Activated B cell treated with CpG ODN at 0.5 μM for 24 hours (primary cell): ENCODE data around the gene TMEM106A. TPM values are rescaled to one million over a fixed set of nuclear protein-coding genes. Genes with fewer than 3 reads are reported as not detected.
"Not testable (repeated sequence)": the region's sequence is repeated elsewhere in the genome, so short reads cannot be mapped to it uniquely, and the experiment has no call there.

Source experiments
- ATAC-seq: fragments of 200-7000 bp; cut with Tn5 transposase; one replicate; pipeline ENCODE4 v1.10.0; 2021; ENCODE audit warnings: low read depth, mild to moderate bottlenecking, moderate library complexity
- CTCF ChIA-PET: fragments of 350-600 bp; sonication (Branson Sonifier 250); formaldehyde crosslinking; loops from one replicate; lab custom pipeline; 2021; ENCODE audit warnings: antibody characterized with exemption; lab: Charles Lee
- POLR2A ChIA-PET: fragments of 350-600 bp; sonication (Branson Sonifier 250); formaldehyde crosslinking; loops from one replicate; lab custom pipeline; 2021; ENCODE audit warnings: antibody characterized with exemption; lab: Charles Lee
- DNase-seq: peaks from one replicate; pipeline ENCODE4 v3.0.0; 2022
- H3K27ac Mint-ChIP-seq: one replicate; pipeline ENCODE4 v1.8.0; 2020; ENCODE audit warnings: mixed read lengths
- H3K27me3 Mint-ChIP-seq: one replicate; pipeline ENCODE4 v1.8.0; 2021; ENCODE audit warnings: mixed read lengths
- H3K36me3 Mint-ChIP-seq: one replicate; pipeline ENCODE4 v1.8.0; 2021; ENCODE audit warnings: low read depth, mixed read lengths
- H3K4me1 Mint-ChIP-seq: one replicate; pipeline ENCODE4 v1.8.0; 2021; ENCODE audit warnings: mixed read lengths
- H3K4me3 Mint-ChIP-seq: one replicate; pipeline ENCODE4 v1.8.0; 2020; ENCODE audit warnings: mild to moderate bottlenecking, mixed read lengths
- H3K9me3 Mint-ChIP-seq: one replicate; pipeline ENCODE4 v1.8.0; 2020; ENCODE audit warnings: mixed read lengths
- intact Hi-C: fragments of 100-400 bp; cut with micrococcal nuclease; formaldehyde crosslinking; loops from one replicate; pipeline ENCODE4 v1.15.1; 2024
- total RNA-seq: library from RNA; stranded (reverse); gene quantifications from 2 replicates; pipeline ENCODE4 v1.2.3, GENCODE V29; 2022
- TF ChIP-seq, protein P1 (sequence below): fragments of 200-600 bp; IDR thresholded peaks from one replicate; pipeline ENCODE4 v1.8.0; 2022; ENCODE audit warnings: antibody characterized with exemption, mild to moderate bottlenecking

The TMEM106A gene
- total RNA-seq, 1 donor from 2014 or later = 68.0 TPM

DNA sequence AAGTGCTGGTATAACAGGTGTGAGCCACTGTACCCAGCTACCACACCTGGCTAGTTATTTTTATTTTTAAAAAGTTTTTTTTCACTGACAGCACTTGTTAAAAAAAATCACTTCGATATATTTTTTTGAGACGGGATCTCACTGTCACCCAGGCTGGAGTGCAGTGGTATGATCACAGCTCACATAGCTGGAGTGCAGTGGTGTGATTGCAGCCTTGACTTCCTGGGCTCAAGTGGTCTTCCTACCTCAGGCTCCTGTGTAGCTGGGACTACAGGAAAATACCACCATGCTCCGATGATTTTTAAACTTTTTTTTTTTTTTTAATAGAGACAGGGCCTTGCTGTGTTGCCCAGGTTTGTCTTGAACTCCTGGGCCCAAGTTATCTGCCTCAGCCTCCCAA is 27.8 kb upstream of the TMEM106A start:
- no peaks in the 10 kb centered on the region for H3K4me1 Mint-ChIP-seq
- ATAC-seq (no peak), DNase-seq (no peak)
- H3K4me3 Mint-ChIP-seq = no peak overlapping the region
- ChIA-PET POLR2A (interaction anchor here (1.5 kb wide), 1 partner anchor 12 kb away, joined by 4 read pairs; no protein-coding TSS in a partner anchor), CTCF (interaction anchor here (0.6 kb wide), 1 partner anchor 367 kb away, joined by 3 read pairs; no protein-coding TSS in a partner anchor)
- TF ChIP-seq, protein P1, sequence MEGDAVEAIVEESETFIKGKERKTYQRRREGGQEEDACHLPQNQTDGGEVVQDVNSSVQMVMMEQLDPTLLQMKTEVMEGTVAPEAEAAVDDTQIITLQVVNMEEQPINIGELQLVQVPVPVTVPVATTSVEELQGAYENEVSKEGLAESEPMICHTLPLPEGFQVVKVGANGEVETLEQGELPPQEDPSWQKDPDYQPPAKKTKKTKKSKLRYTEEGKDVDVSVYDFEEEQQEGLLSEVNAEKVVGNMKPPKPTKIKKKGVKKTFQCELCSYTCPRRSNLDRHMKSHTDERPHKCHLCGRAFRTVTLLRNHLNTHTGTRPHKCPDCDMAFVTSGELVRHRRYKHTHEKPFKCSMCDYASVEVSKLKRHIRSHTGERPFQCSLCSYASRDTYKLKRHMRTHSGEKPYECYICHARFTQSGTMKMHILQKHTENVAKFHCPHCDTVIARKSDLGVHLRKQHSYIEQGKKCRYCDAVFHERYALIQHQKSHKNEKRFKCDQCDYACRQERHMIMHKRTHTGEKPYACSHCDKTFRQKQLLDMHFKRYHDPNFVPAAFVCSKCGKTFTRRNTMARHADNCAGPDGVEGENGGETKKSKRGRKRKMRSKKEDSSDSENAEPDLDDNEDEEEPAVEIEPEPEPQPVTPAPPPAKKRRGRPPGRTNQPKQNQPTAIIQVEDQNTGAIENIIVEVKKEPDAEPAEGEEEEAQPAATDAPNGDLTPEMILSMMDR = no peak
- peaks cover 46% of the 10 kb centered on the region for H3K36me3 Mint-ChIP-seq
- H3K27ac Mint-ChIP-seq = no peak overlapping the region
- intact Hi-C loops = no loop called here
- no peaks in the 10 kb centered on the region for H3K27me3 Mint-ChIP-seq
- H3K9me3 Mint-ChIP-seq = no peaks in the 10 kb centered on the region

DNA sequence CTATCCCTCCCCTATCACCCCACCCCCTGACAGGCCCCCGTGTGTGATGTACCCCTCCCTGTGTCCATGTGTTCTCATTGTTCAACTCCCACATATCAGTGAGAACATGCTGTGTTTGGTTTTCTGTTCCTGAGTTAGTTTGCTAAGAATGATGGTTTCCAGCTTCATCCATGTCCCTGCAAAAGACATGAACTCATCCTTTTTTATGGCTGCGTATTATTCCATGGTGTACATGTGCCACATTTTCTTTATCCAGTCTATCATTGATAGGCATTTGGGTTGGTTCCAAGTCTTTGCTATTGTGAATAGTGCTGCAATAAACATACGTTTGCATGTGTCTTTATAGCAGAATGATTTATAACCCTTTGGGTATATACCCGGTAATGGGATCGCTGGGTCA is 25.0 kb upstream of the TMEM106A start:
- H3K4me1 Mint-ChIP-seq, ATAC-seq, H3K27ac Mint-ChIP-seq, H3K9me3 Mint-ChIP-seq, POLR2A ChIA-PET, H3K27me3 Mint-ChIP-seq, DNase-seq, intact Hi-C loops, H3K4me3 Mint-ChIP-seq, CTCF ChIA-PET: not testable (repeated sequence)
- peaks cover 52% of the 10 kb centered on the region for H3K36me3 Mint-ChIP-seq

DNA sequence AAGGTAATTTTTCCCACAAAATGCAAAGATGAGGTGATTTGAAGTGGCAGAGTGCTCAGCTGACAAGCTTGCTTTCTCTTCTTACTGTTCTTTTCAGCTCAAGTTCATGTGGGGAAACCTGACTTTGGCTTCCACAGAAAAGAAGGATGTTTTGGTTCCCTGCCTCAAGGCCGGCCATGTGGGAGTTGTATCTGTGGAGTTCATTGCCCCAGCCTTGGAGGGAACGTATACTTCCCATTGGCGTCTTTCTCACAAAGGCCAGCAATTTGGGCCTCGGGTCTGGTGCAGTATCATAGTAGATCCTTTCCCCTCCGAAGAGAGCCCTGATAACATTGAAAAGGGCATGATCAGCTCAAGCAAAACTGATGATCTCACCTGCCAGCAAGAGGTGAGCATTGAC is 18.4 kb upstream of the TMEM106A start:
- TF ChIP-seq, protein P1 = no peak
- no peak for DNase-seq
- intact Hi-C loops = no loop called here
- CTCF ChIA-PET = no interaction called here
- H3K4me1 Mint-ChIP-seq = no peaks in the 10 kb centered on the region
- no peaks in the 10 kb centered on the region for H3K27me3 Mint-ChIP-seq
- POLR2A ChIA-PET = interaction anchor here (1.1 kb wide), 1 partner anchor 175 kb away, joined by 3 read pairs; no protein-coding TSS in a partner anchor
- H3K9me3 Mint-ChIP-seq = no peaks in the 10 kb centered on the region
- ATAC-seq = no peak
- H3K27ac Mint-ChIP-seq = no peak overlapping the region
- H3K4me3 Mint-ChIP-seq = no peak overlapping the region
- peaks cover 87% of the 10 kb centered on the region for H3K36me3 Mint-ChIP-seq

DNA sequence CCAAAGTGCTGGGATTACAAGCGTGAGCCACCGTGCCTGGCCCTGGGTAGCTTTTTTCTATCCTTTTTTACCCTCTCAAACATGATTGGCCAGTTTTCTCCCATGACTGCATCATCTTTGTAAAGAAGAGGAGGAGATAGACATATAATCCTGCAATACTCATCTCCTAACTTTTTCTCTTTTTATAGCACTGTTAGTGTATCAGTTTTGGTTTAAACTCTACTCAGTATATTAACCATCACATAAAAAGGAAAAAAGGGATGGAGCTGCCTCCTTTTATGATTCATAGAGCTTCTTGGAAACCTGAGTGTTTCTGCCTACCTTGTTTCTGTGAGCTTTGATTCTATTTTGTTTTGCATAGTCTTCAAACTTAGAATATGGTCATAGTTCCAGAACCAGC is 12.0 kb upstream of the TMEM106A start:
- Mint-ChIP-seq H3K27me3 (no peaks in the 10 kb centered on the region), H3K27ac (no peak overlapping the region), H3K4me1 (no peaks in the 10 kb centered on the region), H3K9me3 (no peaks in the 10 kb centered on the region), H3K4me3 (no peak overlapping the region), H3K36me3 (peaks cover 80% of the 10 kb centered on the region)
- DNase-seq = no peak
- POLR2A ChIA-PET = interaction anchor here (1.2 to 2.0 kb wide), 3 partner anchors 12 to 116 kb away, joined by 5 to 12 read pairs (median 7); partner anchors contain the start of genes NBR1 and TMEM106A
- CTCF ChIA-PET = interaction anchor here (1.2 to 1.3 kb wide), 2 partner anchors 10 to 13 kb away, joined by 4 to 5 read pairs; no protein-coding TSS in a partner anchor
- ATAC-seq = no peak
- TF ChIP-seq, protein P1 = no peak
- intact Hi-C loops = no loop called here

DNA sequence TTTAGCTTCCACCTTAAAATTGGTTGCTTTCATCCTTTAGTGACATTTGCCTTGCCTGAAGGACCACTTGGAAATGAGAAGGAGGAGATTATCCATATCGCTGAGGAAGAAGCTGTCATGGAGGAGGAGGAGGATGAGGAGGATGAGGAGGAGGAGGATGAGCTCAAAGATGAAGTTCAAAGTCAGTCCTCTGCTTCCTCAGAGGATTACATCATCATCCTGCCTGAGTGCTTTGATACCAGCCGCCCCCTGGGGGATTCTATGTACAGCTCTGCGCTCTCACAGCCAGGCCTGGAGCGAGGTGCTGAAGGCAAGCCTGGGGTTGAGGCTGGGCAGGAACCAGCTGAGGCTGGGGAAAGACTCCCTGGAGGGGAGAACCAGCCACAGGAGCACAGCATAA is 11.5 kb upstream of the TMEM106A start:
- TF ChIP-seq, protein P1 = no peak
- no peak overlapping the region for H3K4me3 Mint-ChIP-seq
- ATAC-seq (peak; percentile 74), DNase-seq (no peak)
- no peaks in the 10 kb centered on the region for H3K4me1 Mint-ChIP-seq
- no peaks in the 10 kb centered on the region for H3K27me3 Mint-ChIP-seq
- ChIA-PET POLR2A (interaction anchor here (1.2 to 2.0 kb wide), 3 partner anchors 11 to 116 kb away, joined by 5 to 12 read pairs (median 7); partner anchors contain the start of genes NBR1 and TMEM106A), CTCF (interaction anchor here (1.2 to 1.3 kb wide), 3 partner anchors 11 to 109 kb away, joined by 3 to 5 read pairs (median 4); no protein-coding TSS in a partner anchor)
- intact Hi-C loops = no loop called here
- H3K36me3 Mint-ChIP-seq = peaks cover 76% of the 10 kb centered on the region
- no peaks in the 10 kb centered on the region for H3K9me3 Mint-ChIP-seq
- no peak overlapping the region for H3K27ac Mint-ChIP-seq

DNA sequence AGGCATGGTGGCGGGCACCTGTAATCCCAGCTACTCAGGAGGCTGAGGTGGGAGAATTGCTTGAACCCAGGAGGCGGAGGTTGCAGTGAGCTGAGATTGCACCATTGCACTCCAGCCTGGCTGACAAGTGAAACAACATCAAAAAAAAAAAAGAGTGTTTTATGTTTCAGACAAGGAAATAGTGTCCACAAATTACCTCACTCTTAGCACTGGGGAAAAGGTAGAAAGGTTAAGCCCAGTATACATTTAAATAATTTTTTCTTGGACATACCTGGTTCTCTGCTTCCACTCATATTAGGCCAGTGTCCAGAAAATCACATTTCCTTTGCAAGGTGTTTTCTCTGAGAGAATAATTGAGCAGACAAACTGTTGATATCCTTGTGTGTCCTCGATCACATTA is 8.7 kb upstream of the TMEM106A start:
- H3K4me1 Mint-ChIP-seq, H3K27ac Mint-ChIP-seq, intact Hi-C loops, H3K4me3 Mint-ChIP-seq, H3K9me3 Mint-ChIP-seq, CTCF ChIA-PET, DNase-seq, ATAC-seq, H3K27me3 Mint-ChIP-seq: not testable (repeated sequence)
- H3K36me3 Mint-ChIP-seq = peaks cover 65% of the 10 kb centered on the region
- POLR2A ChIA-PET = interaction anchor here (0.7 to 1.5 kb wide), 4 partner anchors 9 to 322 kb away, joined by 3 to 5 read pairs (median 3); partner anchors contain the start of gene TMEM106A
